A549 (cell line): ENCODE results near the gene GFPT1. TPM values are rescaled to one million over a fixed set of nuclear protein-coding genes. Genes with fewer than 3 reads are reported as not detected.

Source experiments
- ATAC-seq, 2 experiments: fragments of 200-7000 bp in 1 of 2; fragments of >200 bp in 1 of 2; cut with Nextera tagmentation in 1 of 2; cut with Tn5 transposase in 1 of 2; 3 replicates each; pipeline versions ENCODE4 v1.8.0 to v1.9.1; 2018 to 2020; ENCODE audit warnings: mild to moderate bottlenecking in 1 of 2, moderate library complexity in 1 of 2
- CTCF ChIA-PET: fragments of 300-600 bp; sonication (Branson Sonifier 250); formaldehyde crosslinking; extraction: SDS; loops from one replicate; lab custom pipeline; 2021; ENCODE audit warnings: antibody characterized with exemption, inconsistent platforms; lab: Yijun Ruan, JAX
- POLR2A ChIA-PET: fragments of 350-600 bp; formaldehyde crosslinking; extraction: SDS; loops from one replicate; lab custom pipeline; 2021; ENCODE audit warnings: antibody characterized with exemption, inconsistent platforms; lab: Yijun Ruan, JAX
- DNase-seq, 2 experiments: peaks; one replicate each; pipeline versions ENCODE4 v3.0.0 to v3.0.0-alpha.2; 2011 to 2016; ENCODE audit warnings: low read depth in 1 of 2, low spot score in 1 of 2
- FAIRE-seq: peaks from 2 replicates; lab custom pipeline; 2011; peaks lifted over from hg19 to GRCh38; lab: Jason Lieb, UNC
- H3K27ac ChIP-seq, 2 experiments: fragments of >200 bp; sonication (Bioruptor Twin); formaldehyde crosslinking; 3 replicates each; pipeline ENCODE4 v1.5.1; 2016 to 2017
- H3K4me1 ChIP-seq: fragments of >200 bp; sonication (Bioruptor Twin); formaldehyde crosslinking; 3 replicates; pipeline ENCODE4 v1.6.1; 2016
- H3K4me2 ChIP-seq: fragments of >200 bp; sonication (Bioruptor Twin); formaldehyde crosslinking; 3 replicates; pipeline ENCODE4 v1.6.1; 2016
- H3K4me3 ChIP-seq: fragments of >200 bp; sonication (Bioruptor Twin); formaldehyde crosslinking; 3 replicates; pipeline ENCODE4 v1.5.1; 2016
- H3K9me3 ChIP-seq: fragments of >200 bp; sonication (Bioruptor Twin); formaldehyde crosslinking; 3 replicates; pipeline ENCODE4 v1.6.1; 2016
- CBX2 ChIP-seq: fragments of 200-600 bp; sonication (generic); IDR thresholded peaks from 2 replicates; pipeline ENCODE4 v1.6.1; 2016; ENCODE audit warnings: low read depth, mild to moderate bottlenecking, borderline replicate concordance
- CEBPB ChIP-seq, 2 experiments: fragments of >200 bp in 1 of 2; sonication (Bioruptor Twin) in 1 of 2; formaldehyde crosslinking in 1 of 2; IDR thresholded peaks; 2 replicates each; pipeline ENCODE4 v1.6.1; 2012 to 2016
- CHD4 ChIP-seq: fragments of 200-600 bp; sonication (generic); IDR thresholded peaks from 2 replicates; pipeline ENCODE4 v1.6.1; 2016; ENCODE audit warnings: antibody characterized with exemption, mild to moderate bottlenecking, borderline replicate concordance
- ELK1 ChIP-seq: fragments of 150-350 bp; IDR thresholded peaks from 2 replicates; pipeline ENCODE4 v1.6.1; 2014; ENCODE audit warnings: low read depth, mild to moderate bottlenecking, low read length
- FOSB ChIP-seq: fragments of 250-450 bp; sonication (Bioruptor Pico); IDR thresholded peaks from 2 replicates; pipeline ENCODE4 v1.5.0; 2020; ENCODE audit warnings: mild to moderate bottlenecking, moderate library complexity
- FOSL2 ChIP-seq, 2 experiments: fragments of 450-650 bp in 1 of 2; fragments of >200 bp in 1 of 2; sonication (Bioruptor Twin) in 1 of 2; formaldehyde crosslinking; IDR thresholded peaks; 2 replicates each; pipeline versions ENCODE4 v1.5.0 to v1.6.1; 2016 to 2020; ENCODE audit warnings: mild to moderate bottlenecking in 1 of 2, moderate library complexity in 1 of 2
- GATA3 ChIP-seq: IDR thresholded peaks from 2 replicates; pipeline ENCODE4 v1.6.1; 2012; ENCODE audit warnings: borderline replicate concordance
- HDAC2 ChIP-seq: fragments of 200-600 bp; sonication (generic); IDR thresholded peaks from 2 replicates; pipeline ENCODE4 v1.6.1; 2016
- JUNB ChIP-seq: fragments of >200 bp; sonication (Bioruptor Twin); formaldehyde crosslinking; IDR thresholded peaks from 2 replicates; pipeline ENCODE4 v1.6.1; 2016
- KDM5A ChIP-seq: fragments of 200-600 bp; sonication (generic); IDR thresholded peaks from 2 replicates; pipeline ENCODE4 v1.6.1; 2016; ENCODE audit warnings: antibody characterized with exemption, mild to moderate bottlenecking
- MAFK ChIP-seq: fragments of 450-650 bp; IDR thresholded peaks from 2 replicates; pipeline ENCODE4 v1.6.1; 2014; ENCODE audit not compliant: partially characterized antibody
- MAX ChIP-seq: IDR thresholded peaks from 2 replicates; pipeline ENCODE4 v1.6.1; 2012
- NFE2L2 ChIP-seq: fragments of 150-350 bp; conservative IDR thresholded peaks from 2 replicates; pipeline ENCODE4 v1.6.1; 2014; ENCODE audit warnings: low read length
- NR3C1 ChIP-seq: fragments of >200 bp; sonication (Bioruptor Twin); formaldehyde crosslinking; IDR thresholded peaks from 3 replicates; pipeline ENCODE4 v1.6.1; 2017
- POLR2A ChIP-seq: IDR thresholded peaks from 2 replicates; pipeline ENCODE4 v1.6.1; 2012; ENCODE audit warnings: mild to moderate bottlenecking, low read length
- POLR2AphosphoS2 ChIP-seq: conservative IDR thresholded peaks from 2 replicates; pipeline ENCODE4 v1.6.1; 2012; ENCODE audit warnings: low read length, improper control_type of control experiment, inconsistent platforms
- RFX5 ChIP-seq: fragments of 450-650 bp; IDR thresholded peaks from 2 replicates; pipeline ENCODE4 v1.7.1; 2014; ENCODE audit warnings: antibody characterized with exemption, mild to moderate bottlenecking, moderate library complexity
- TFCP2L1 ChIP-seq: fragments of 250-450 bp; sonication (Bioruptor Pico); IDR thresholded peaks from 2 replicates; pipeline ENCODE4 v1.5.0; 2021; ENCODE audit warnings: mild to moderate bottlenecking
- ZC3H11A ChIP-seq: fragments of 450-650 bp; IDR thresholded peaks from 2 replicates; pipeline ENCODE4 v1.6.1; 2014; ENCODE audit warnings: antibody characterized with exemption, mild to moderate bottlenecking
- ZNF302 ChIP-seq: fragments of 250-450 bp; sonication (Bioruptor Pico); IDR thresholded peaks from 2 replicates; pipeline ENCODE4 v1.9.0; 2021; ENCODE audit warnings: inconsistent platforms, mild to moderate bottlenecking, moderate library complexity
- ZSCAN20 ChIP-seq: fragments of 250-450 bp; sonication (Bioruptor Pico); IDR thresholded peaks from 2 replicates; pipeline ENCODE4 v1.8.0; 2022; ENCODE audit warnings: mild to moderate bottlenecking, moderate library complexity
- WGBS: methylation state at CpG from one replicate; pipeline ENCODE4 v1.1.6; 2017; ENCODE audit errors: missing lambda C conversion rate; 5-methylcytosine and 5-hydroxymethylcytosine counted together
- polyA plus RNA-seq, 4 experiments: library from polyadenylated mRNA; depleted of rRNA in 3 of 4; stranded (reverse); fragments of >200 nt; fragmentation: RNase III in 1 of 4; extraction: RNeasy Plus Mini Kit Qiagen cat#74134 plus additional on column Dnase treatment in 1 of 4; gene quantifications; 2 replicates in 3 of 4; 3 replicates in 1 of 4; pipeline ENCODE4 v1.2.3, GENCODE V29; 2011 to 2017

The GFPT1 gene
- polyA plus RNA-seq, 2 of the 4 experiments (the other 2 are of a cell fraction) = 24.0 to 59.9 TPM

DNA sequence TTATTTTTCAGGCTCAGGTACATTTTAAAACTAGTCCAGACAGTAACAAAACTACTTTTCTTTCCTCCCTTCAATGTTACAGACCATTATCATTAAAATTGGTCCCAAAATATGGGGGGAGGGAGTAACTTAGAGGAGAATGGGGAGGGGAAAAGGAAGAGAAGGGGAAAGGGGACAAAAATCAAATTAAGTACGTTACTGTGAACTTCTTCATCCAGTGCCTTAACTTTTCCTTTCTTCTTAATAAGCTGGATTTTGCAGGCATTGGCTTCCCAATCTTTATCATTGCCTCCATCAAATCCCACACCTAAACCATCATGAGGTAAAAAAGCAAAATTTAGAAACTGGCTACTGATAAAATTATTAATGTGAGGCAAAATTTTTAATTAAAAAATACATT is 17.2 kb downstream of the GFPT1 start:
- POLR2A ChIA-PET = no interaction called here
- Histone ChIP-seq H3K27ac (no peak overlapping the region; a peak in 1 of 6 replicates), H3K4me1 (peaks cover 24% of the 10 kb centered on the region), H3K4me2 (no peak overlapping the region), H3K9me3 (no peaks in the 10 kb centered on the region), H3K4me3 (no peak overlapping the region)
- no peak for ATAC-seq
- WGBS = 93% methylated on average over 1 of the region's 1 CpG
- DNase-seq = no peak
- FAIRE-seq = no peak
- TF ChIP-seq FOSB (CRISPR knock-in tag) (no peak), ZC3H11A (no peak), GATA3 (no peak), ZSCAN20 (CRISPR knock-in tag) (no peak), KDM5A (no peak), NFE2L2 (no peak), CEBPB (IDR thresholded peaks at IDR 0.05) (no peak), POLR2A (no peak), CBX2 (no peak), JUNB (no peak), POLR2AphosphoS2 (no peak), MAX (no peak), FOSL2 (IDR thresholded peaks at IDR 0.05) (no peak), FOSL2 (CRISPR knock-in tag; IDR thresholded peaks at IDR 0.05) (no peak), NR3C1 (no peak)
- CTCF ChIA-PET = no interaction called here

- DNase-seq = no peak
- TF ChIP-seq MAFK (peak; percentile 39), ZNF302 (no peak)
- TF ChIP-seq, all 56 proteins: peak for 1
- Histone ChIP-seq H3K4me1 (peaks cover 24% of the 10 kb centered on the region), H3K27ac (no peak overlapping the region), H3K9me3 (no peaks in the 10 kb centered on the region), H3K4me3 (no peak overlapping the region), H3K4me2 (no peak overlapping the region)
- 95% methylated on average over 7 of the region's 7 CpGs for WGBS
- ATAC-seq (no peak), FAIRE-seq (no peak)
- ChIA-PET POLR2A (no interaction called here), CTCF (no interaction called here)
These were observed 18.4 kb downstream of the GFPT1 start for GRCh38 chr2:69368588-69368987.

DNA sequence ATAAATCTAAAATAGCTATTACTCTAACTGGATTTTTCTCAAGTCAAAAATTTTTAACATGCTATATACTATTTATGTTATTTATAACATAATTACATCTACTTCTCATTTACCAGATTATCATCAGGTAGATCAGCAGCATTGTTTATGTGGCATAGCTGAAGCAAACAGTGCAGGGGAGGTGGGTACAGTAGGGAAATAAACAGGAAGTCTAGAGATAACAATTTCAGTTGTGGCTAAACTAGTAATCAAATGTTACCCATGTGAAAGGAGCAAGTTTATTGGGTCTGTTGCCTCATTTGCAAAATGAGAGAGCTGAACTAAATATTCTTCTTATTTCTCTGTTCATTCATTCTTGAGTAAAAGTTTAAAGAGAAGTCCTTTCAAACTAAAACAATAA is 27.7 kb downstream of the GFPT1 start:
- FAIRE-seq (no peak), DNase-seq (no peak), ATAC-seq (no peak)
- ChIA-PET POLR2A (no interaction called here), CTCF (interaction anchor here (1.6 kb wide), 1 partner anchor 16 kb away, joined by 3 read pairs; no protein-coding TSS in a partner anchor)
- Histone ChIP-seq H3K9me3 (no peaks in the 10 kb centered on the region), H3K4me3 (no peak overlapping the region), H3K4me2 (no peak overlapping the region), H3K27ac (no peak overlapping the region), H3K4me1 (peaks cover 9% of the 10 kb centered on the region)
- TF ChIP-seq CBX2 = no peak
- no peak for TF ChIP-seq RFX5
- no peak for TF ChIP-seq ELK1
- no peak for TF ChIP-seq MAFK
- TF ChIP-seq HDAC2 = no peak
- TF ChIP-seq CHD4 = no peak

- no peak for FAIRE-seq
- no peak for DNase-seq
- ChIA-PET POLR2A (interaction anchor here (0.6 kb wide), 1 partner anchor 45 kb away, joined by 3 read pairs; no protein-coding TSS in a partner anchor), CTCF (interaction anchor here (1.2 to 1.6 kb wide), 2 partner anchors 13 to 17 kb away, joined by 3 to 4 read pairs; no protein-coding TSS in a partner anchor)
- ATAC-seq = no peak
- 90% methylated on average over 3 of the region's 3 CpGs for WGBS
- Histone ChIP-seq H3K4me1 (peaks cover 9% of the 10 kb centered on the region), H3K4me3 (no peak overlapping the region)
- TF ChIP-seq TFCP2L1 (CRISPR knock-in tag) = no peak
- TF ChIP-seq, all 56 proteins: peak for 0
- Histone ChIP-seq H3K9me3 (no peaks in the 10 kb centered on the region), H3K27ac (no peak overlapping the region), H3K4me2 (no peak overlapping the region)
These were observed 28.1 kb downstream of the GFPT1 start for GRCh38 chr2:69358914-69359313.
